NB4 (cell line): ENCODE results near the gene ARVCF.

ENCODE experiments used
- MYC ChIP-seq: IDR thresholded peaks from 2 replicates; pipeline ENCODE4 v1.6.1; 2011; ENCODE audit warnings: low read depth, low read length
- POLR2A ChIP-seq: IDR thresholded peaks from 2 replicates; pipeline ENCODE4 v1.6.1; 2011; ENCODE audit warnings: mild to moderate bottlenecking; ENCODE audit not compliant: insufficient read length; ENCODE audit errors: extremely low read depth
- TF ChIP-seq, protein P1 (sequence below): IDR thresholded peaks from one replicate; pipeline ENCODE4 v1.5.1; 2012; ENCODE audit warnings: low read depth, low read length
- TF ChIP-seq, protein P2 (sequence below): IDR thresholded peaks from 2 replicates; pipeline ENCODE4 v1.6.1; 2011; ENCODE audit warnings: low read depth, low read length

DNA sequence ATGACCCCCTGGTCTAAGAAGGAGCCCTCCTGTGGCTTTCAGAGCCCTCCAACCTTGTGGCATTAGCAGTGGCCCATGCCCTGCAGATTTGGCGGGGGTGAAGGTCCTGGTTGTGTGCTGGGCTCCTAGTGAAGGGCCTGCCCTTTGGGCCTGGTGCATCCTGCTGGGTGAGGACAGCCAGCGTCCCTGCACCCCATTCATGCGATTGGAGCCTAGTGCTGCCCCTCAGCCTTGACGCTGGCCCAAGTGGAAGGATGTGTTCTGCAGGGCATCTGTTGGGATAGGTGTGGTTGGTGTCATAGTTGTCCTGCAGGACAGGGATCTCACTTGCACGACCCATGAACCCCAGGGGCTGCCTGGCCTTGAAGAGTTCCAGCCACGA, 35.3 kb upstream of the ARVCF start:
- TF ChIP-seq, protein P1, sequence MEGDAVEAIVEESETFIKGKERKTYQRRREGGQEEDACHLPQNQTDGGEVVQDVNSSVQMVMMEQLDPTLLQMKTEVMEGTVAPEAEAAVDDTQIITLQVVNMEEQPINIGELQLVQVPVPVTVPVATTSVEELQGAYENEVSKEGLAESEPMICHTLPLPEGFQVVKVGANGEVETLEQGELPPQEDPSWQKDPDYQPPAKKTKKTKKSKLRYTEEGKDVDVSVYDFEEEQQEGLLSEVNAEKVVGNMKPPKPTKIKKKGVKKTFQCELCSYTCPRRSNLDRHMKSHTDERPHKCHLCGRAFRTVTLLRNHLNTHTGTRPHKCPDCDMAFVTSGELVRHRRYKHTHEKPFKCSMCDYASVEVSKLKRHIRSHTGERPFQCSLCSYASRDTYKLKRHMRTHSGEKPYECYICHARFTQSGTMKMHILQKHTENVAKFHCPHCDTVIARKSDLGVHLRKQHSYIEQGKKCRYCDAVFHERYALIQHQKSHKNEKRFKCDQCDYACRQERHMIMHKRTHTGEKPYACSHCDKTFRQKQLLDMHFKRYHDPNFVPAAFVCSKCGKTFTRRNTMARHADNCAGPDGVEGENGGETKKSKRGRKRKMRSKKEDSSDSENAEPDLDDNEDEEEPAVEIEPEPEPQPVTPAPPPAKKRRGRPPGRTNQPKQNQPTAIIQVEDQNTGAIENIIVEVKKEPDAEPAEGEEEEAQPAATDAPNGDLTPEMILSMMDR, result no peak
- TF ChIP-seq POLR2A (no peak), MYC (no peak)
- TF ChIP-seq, protein P2, sequence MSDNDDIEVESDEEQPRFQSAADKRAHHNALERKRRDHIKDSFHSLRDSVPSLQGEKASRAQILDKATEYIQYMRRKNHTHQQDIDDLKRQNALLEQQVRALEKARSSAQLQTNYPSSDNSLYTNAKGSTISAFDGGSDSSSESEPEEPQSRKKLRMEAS, result no peak
